WTC11 (cell line): ENCODE results near the gene ZDHHC16. TPM values are rescaled to one million over a fixed set of nuclear protein-coding genes. Genes with fewer than 3 reads are reported as not detected.
A peak's percentile ranks its signal among the peaks of the same experiment; 100 is the strongest.

Experiments
- ATAC-seq: fragments of 200-7000 bp; cut with Tn5 transposase; 2 replicates; pipeline ENCODE4 v1.10.0; 2021; ENCODE audit warnings: mild to moderate bottlenecking, moderate library complexity
- CTCF ChIA-PET: fragments of 300-600 bp; sonication (Branson Sonifier 250); formaldehyde crosslinking; loops from one replicate; lab custom pipeline; 2021; ENCODE audit warnings: antibody characterized with exemption; lab: Charles Lee
- POLR2A ChIA-PET: fragments of 350-600 bp; sonication (Branson Sonifier 250); formaldehyde crosslinking; loops from one replicate; lab custom pipeline; 2021; ENCODE audit warnings: antibody characterized with exemption; lab: Charles Lee
- DNase-seq: peaks from one replicate; pipeline ENCODE4 v3.0.0; 2021; ENCODE audit warnings: low spot score
- H3K27ac Mint-ChIP-seq: 2 replicates; pipeline ENCODE4 v1.8.0; 2021; ENCODE audit warnings: mixed read lengths
- H3K27me3 Mint-ChIP-seq: 2 replicates; pipeline ENCODE4 v1.8.0; 2021; ENCODE audit warnings: low read depth, mild to moderate bottlenecking, moderate library complexity, mixed read lengths
- H3K36me3 Mint-ChIP-seq: 2 replicates; pipeline ENCODE4 v1.8.0; 2021; ENCODE audit warnings: mixed read lengths
- H3K4me1 Mint-ChIP-seq: 2 replicates; pipeline ENCODE4 v1.8.0; 2022; ENCODE audit warnings: mixed read lengths
- H3K4me3 Mint-ChIP-seq: 2 replicates; pipeline ENCODE4 v1.8.0; 2021; ENCODE audit warnings: mild to moderate bottlenecking, moderate library complexity, mixed read lengths
- H3K9me3 Mint-ChIP-seq: 2 replicates; pipeline ENCODE4 v1.8.0; 2021; ENCODE audit warnings: mixed read lengths
- ARID4B ChIP-seq: sonication (generic); formaldehyde crosslinking; IDR thresholded peaks from 2 replicates; pipeline ENCODE4 v1.8.0; 2023; ENCODE audit warnings: missing genetic modification reagents, mild to moderate bottlenecking, borderline replicate concordance
- E2F1 ChIP-seq: sonication (generic); formaldehyde crosslinking; IDR thresholded peaks from 2 replicates; pipeline ENCODE4 v1.8.0; 2022; ENCODE audit warnings: mild to moderate bottlenecking, missing genetic modification reagents
- FOXJ3 ChIP-seq: sonication (generic); formaldehyde crosslinking; IDR thresholded peaks from 2 replicates; pipeline ENCODE4 v1.9.0; 2021; ENCODE audit warnings: missing genetic modification reagents, mild to moderate bottlenecking, borderline replicate concordance
- OVOL2 ChIP-seq: fragments of 250-450 bp; sonication (Bioruptor Pico); IDR thresholded peaks from 2 replicates; pipeline ENCODE4 v1.9.0; 2021; ENCODE audit warnings: mild to moderate bottlenecking, borderline replicate concordance
- PRDM15 ChIP-seq: sonication (generic); formaldehyde crosslinking; IDR thresholded peaks from 2 replicates; pipeline ENCODE4 v1.8.0; 2022; ENCODE audit warnings: missing genetic modification reagents
- PRRX2 ChIP-seq: fragments of 250-450 bp; sonication (Bioruptor Pico); IDR thresholded peaks from 2 replicates; pipeline ENCODE4 v1.8.0; 2021; ENCODE audit warnings: mild to moderate bottlenecking
- SMAD4 ChIP-seq: sonication (generic); formaldehyde crosslinking; IDR thresholded peaks from 2 replicates; pipeline ENCODE4 v1.8.0; 2022; ENCODE audit warnings: mild to moderate bottlenecking, missing genetic modification reagents
- ZNF423 ChIP-seq: fragments of 250-450 bp; sonication (Bioruptor Pico); IDR thresholded peaks from 2 replicates; pipeline ENCODE4 v2.1.2; 2022; ENCODE audit warnings: mild to moderate bottlenecking, moderate library complexity
- ZNF425 ChIP-seq: fragments of 250-450 bp; sonication (Bioruptor Pico); conservative IDR thresholded peaks from 2 replicates; pipeline ENCODE4 v1.9.0; 2021; ENCODE audit warnings: mild to moderate bottlenecking
- ZNF532 ChIP-seq: fragments of 250-450 bp; sonication (Bioruptor Pico); IDR thresholded peaks from 2 replicates; pipeline ENCODE4 v1.9.0; 2021; ENCODE audit warnings: mild to moderate bottlenecking, borderline replicate concordance
- total RNA-seq: library from RNA; stranded (reverse); gene quantifications from 3 replicates; pipeline ENCODE4 v1.2.3, GENCODE V29; 2021
- TF ChIP-seq, protein P1 (sequence below): fragments of 250-450 bp; sonication (Bioruptor Pico); IDR thresholded peaks from 2 replicates; pipeline ENCODE4 v1.8.0; 2021; ENCODE audit warnings: mild to moderate bottlenecking
- TF ChIP-seq, protein P2 (sequence below): sonication (generic); formaldehyde crosslinking; IDR thresholded peaks from 2 replicates; pipeline ENCODE4 v1.8.0; 2022; ENCODE audit warnings: mild to moderate bottlenecking, missing genetic modification reagents

ZDHHC16 gene
- total RNA-seq, 1 experiment from 2014 or later: 44.4 TPM

- TF ChIP-seq E2F1 (CRISPR knock-in tag) (no peak), PRDM15 (CRISPR knock-in tag) (no peak)
Measured at GRCh38 chr10:97450828-97451227, 4.9 kb downstream of the ZDHHC16 start (continued).

DNA sequence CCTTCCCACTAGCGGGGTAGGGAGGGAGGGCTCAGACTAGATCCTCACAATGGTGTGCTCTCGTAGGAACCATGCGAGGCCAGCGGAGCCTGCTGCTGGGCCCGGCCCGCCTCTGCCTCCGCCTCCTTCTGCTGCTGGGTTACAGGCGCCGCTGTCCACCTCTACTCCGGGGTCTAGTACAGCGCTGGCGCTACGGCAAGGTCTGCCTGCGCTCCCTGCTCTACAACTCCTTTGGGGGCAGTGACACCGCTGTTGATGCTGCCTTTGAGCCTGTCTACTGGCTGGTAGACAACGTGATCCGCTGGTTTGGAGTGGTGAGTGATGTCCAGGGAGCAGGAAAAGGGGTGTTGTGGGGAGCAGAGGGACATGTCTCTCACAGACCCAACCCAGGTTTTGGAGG lies 5.6 kb downstream of the ZDHHC16 start:
- ATAC-seq: peak; percentile 19
- no peak for DNase-seq
- peaks cover 41% of the 10 kb centered on the region for H3K36me3 Mint-ChIP-seq
- TF ChIP-seq OVOL2 (CRISPR knock-in tag): no peak
- TF ChIP-seq, protein P1, sequence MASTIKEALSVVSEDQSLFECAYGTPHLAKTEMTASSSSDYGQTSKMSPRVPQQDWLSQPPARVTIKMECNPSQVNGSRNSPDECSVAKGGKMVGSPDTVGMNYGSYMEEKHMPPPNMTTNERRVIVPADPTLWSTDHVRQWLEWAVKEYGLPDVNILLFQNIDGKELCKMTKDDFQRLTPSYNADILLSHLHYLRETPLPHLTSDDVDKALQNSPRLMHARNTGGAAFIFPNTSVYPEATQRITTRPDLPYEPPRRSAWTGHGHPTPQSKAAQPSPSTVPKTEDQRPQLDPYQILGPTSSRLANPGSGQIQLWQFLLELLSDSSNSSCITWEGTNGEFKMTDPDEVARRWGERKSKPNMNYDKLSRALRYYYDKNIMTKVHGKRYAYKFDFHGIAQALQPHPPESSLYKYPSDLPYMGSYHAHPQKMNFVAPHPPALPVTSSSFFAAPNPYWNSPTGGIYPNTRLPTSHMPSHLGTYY (CRISPR knock-in tag): no peak
- no peak for TF ChIP-seq ARID4B (CRISPR knock-in tag)
- TF ChIP-seq PRRX2 (CRISPR knock-in tag): no peak
- TF ChIP-seq ZNF423 (CRISPR knock-in tag): no peak
- TF ChIP-seq FOXJ3 (CRISPR knock-in tag): no peak
- no peaks in the 10 kb centered on the region for H3K27me3 Mint-ChIP-seq
- H3K4me1 Mint-ChIP-seq: peaks cover 9% of the 10 kb centered on the region; the same call in 1 of the 2 replicates
- POLR2A ChIA-PET: no interaction called here
- no peak overlapping the region for H3K4me3 Mint-ChIP-seq
- CTCF ChIA-PET: no interaction called here
- no peaks in the 10 kb centered on the region for H3K9me3 Mint-ChIP-seq
- no peak overlapping the region for H3K27ac Mint-ChIP-seq

DNA sequence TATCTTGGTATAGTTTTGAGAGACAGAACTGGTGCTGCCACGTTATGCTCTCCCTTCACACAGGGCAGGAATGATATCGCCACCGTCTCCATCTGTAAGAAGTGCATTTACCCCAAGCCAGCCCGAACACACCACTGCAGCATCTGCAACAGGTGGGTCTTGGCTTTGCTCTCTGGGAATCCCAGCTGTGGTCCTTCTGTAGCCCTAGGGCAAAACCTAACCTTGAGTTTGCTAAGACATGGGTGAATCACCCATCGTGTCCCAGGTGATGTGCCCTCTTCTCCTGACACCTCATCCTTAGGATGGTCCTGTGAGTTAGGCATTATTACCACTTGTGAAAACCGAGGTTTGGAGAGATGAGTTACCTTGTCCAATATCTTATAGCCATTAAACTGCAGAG lies 6.4 kb downstream of the ZDHHC16 start:
- TF ChIP-seq ZNF532 (no peak), SMAD4 (no peak), ZNF425 (CRISPR knock-in tag) (no peak)
- TF ChIP-seq, protein P2, sequence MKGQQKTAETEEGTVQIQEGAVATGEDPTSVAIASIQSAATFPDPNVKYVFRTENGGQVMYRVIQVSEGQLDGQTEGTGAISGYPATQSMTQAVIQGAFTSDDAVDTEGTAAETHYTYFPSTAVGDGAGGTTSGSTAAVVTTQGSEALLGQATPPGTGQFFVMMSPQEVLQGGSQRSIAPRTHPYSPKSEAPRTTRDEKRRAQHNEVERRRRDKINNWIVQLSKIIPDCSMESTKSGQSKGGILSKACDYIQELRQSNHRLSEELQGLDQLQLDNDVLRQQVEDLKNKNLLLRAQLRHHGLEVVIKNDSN (CRISPR knock-in tag): no peak
- H3K27ac Mint-ChIP-seq: no peak overlapping the region
- no peak for DNase-seq
- no peaks in the 10 kb centered on the region for H3K9me3 Mint-ChIP-seq
- H3K4me3 Mint-ChIP-seq: no peak overlapping the region
- CTCF ChIA-PET: no interaction called here
- peaks cover 2% of the 10 kb centered on the region; the same call in 1 of the 2 replicates for H3K4me1 Mint-ChIP-seq
- POLR2A ChIA-PET: no interaction called here
- peaks cover 49% of the 10 kb centered on the region for H3K36me3 Mint-ChIP-seq
- no peak for ATAC-seq
- no peaks in the 10 kb centered on the region for H3K27me3 Mint-ChIP-seq
